Endothelial cell of umbilical vein (primary cell): Measurements from ENCODE around the gene PKHD1. TPM values are rescaled to one million over a fixed set of nuclear protein-coding genes. Genes with fewer than 3 reads are reported as not detected.

ENCODE experiments used
- BruUV-seq: library from RNA; stranded (reverse); fragments of 400-500 nt; replicated peaks from 2 replicates; lab custom pipeline; 2021; lab: Mats Ljungman, UMichigan
- CTCF ChIA-PET: fragments of 300-600, 350-600 bp; sonication (Branson Sonifier 250); formaldehyde crosslinking; loops from one replicate; lab custom pipeline; 2021; ENCODE audit warnings: antibody characterized with exemption, inconsistent platforms; lab: Charles Lee
- POLR2A ChIA-PET: fragments of 300-600, 350-600 bp; sonication (Branson Sonifier 250); formaldehyde crosslinking; loops from one replicate; lab custom pipeline; 2021; ENCODE audit warnings: antibody characterized with exemption, inconsistent platforms; lab: Charles Lee
- DNase-seq: peaks from one replicate; pipeline ENCODE4 v3.0.0-alpha.2; 2011; ENCODE audit warnings: low read depth, low spot score
- FAIRE-seq: peaks from 2 replicates; lab custom pipeline; 2011; peaks lifted over from hg19 to GRCh38; lab: Jason Lieb, UNC
- H2AFZ ChIP-seq: 2 replicates; pipeline ENCODE4 v1.6.0; 2012; ENCODE audit warnings: low read depth, low read length, control low read depth, inconsistent platforms
- H3K27ac ChIP-seq: 2 replicates; pipeline ENCODE4 v1.5.1; 2011; ENCODE audit warnings: low read depth, mild to moderate bottlenecking, control low read depth, low read length, moderate library complexity; ENCODE audit not compliant: insufficient read depth
- H3K27me3 ChIP-seq, 2 experiments: 2 replicates each; pipeline versions ENCODE4 v1.6.0 to v1.6.1; 2011; ENCODE audit warnings: low read length in 2 of 2, mixed read lengths in 1 of 2; ENCODE audit not compliant: control insufficient read depth in 2 of 2, insufficient read depth in 2 of 2
- H3K36me3 ChIP-seq, 2 experiments: 2 replicates in 1 of 2; 3 replicates in 1 of 2; pipeline ENCODE4 v1.5.1; 2011; ENCODE audit warnings: low read length in 2 of 2, mild to moderate bottlenecking in 1 of 2, moderate library complexity in 1 of 2; ENCODE audit not compliant: control insufficient read depth in 2 of 2, insufficient read depth in 2 of 2; ENCODE audit errors: extremely low read depth in 1 of 2
- H3K4me1 ChIP-seq: 3 replicates; pipeline ENCODE4 v1.5.1; 2011; ENCODE audit warnings: mild to moderate bottlenecking, low read length; ENCODE audit not compliant: control insufficient read depth, insufficient read depth; ENCODE audit errors: extremely low read depth
- H3K4me2 ChIP-seq: 2 replicates; pipeline ENCODE4 v1.6.1; 2011; ENCODE audit warnings: low read length, control low read depth, mixed read lengths; ENCODE audit not compliant: insufficient read depth
- H3K4me3 ChIP-seq, 3 experiments: fragments of 200-600 bp in 1 of 3; sonication (generic), shearing (Covaris generic) in 1 of 3; replicated peaks in 1 of 3; 2 replicates each; pipeline ENCODE4 v1.5.1; 2011 to 2016; ENCODE audit warnings: control low read depth in 3 of 3, low read length in 3 of 3, mild to moderate bottlenecking in 2 of 3, inconsistent platforms in 1 of 3, low read depth in 1 of 3, moderate library complexity in 1 of 3; ENCODE audit not compliant: insufficient read depth in 1 of 3
- H3K79me2 ChIP-seq: 2 replicates; pipeline ENCODE4 v1.6.0; 2012; ENCODE audit warnings: low read length, inconsistent platforms; ENCODE audit not compliant: control insufficient read depth, insufficient read depth
- H3K9ac ChIP-seq: replicated peaks from 2 replicates; pipeline ENCODE3; 2011; ENCODE audit warnings: low read length, control low read depth; ENCODE audit not compliant: insufficient read depth; ENCODE audit errors: extremely low read depth
- H3K9me1 ChIP-seq: replicated peaks from 3 replicates; pipeline ENCODE4 v1.6.0; 2011; ENCODE audit warnings: mild to moderate bottlenecking, low read length; ENCODE audit not compliant: control insufficient read depth, insufficient read depth; ENCODE audit errors: extremely low read depth
- H3K9me3 ChIP-seq: replicated peaks from 2 replicates; pipeline ENCODE4 v1.5.1; 2012; ENCODE audit warnings: low read length, inconsistent platforms; ENCODE audit not compliant: control insufficient read depth, insufficient read depth
- H4K20me1 ChIP-seq: replicated peaks from 2 replicates; pipeline ENCODE3; 2011; ENCODE audit warnings: mild to moderate bottlenecking, low read length; ENCODE audit not compliant: control insufficient read depth, insufficient read depth; ENCODE audit errors: extremely low read depth
- GATA2 ChIP-seq: IDR thresholded peaks from 2 replicates; pipeline ENCODE4 v1.7.0; 2011; ENCODE audit warnings: low read depth, mild to moderate bottlenecking, moderate library complexity, mixed read lengths, low read length; ENCODE audit not compliant: insufficient read length, insufficient read depth
- JUN ChIP-seq: IDR thresholded peaks from 2 replicates; pipeline ENCODE4 v1.6.1; 2011; ENCODE audit warnings: borderline replicate concordance, low read depth; ENCODE audit not compliant: insufficient read length, insufficient read depth
- MAX ChIP-seq: IDR thresholded peaks from 2 replicates; pipeline ENCODE4 v1.6.1; 2011; ENCODE audit not compliant: insufficient read depth, insufficient read length
- MYC ChIP-seq: IDR thresholded peaks from one replicate; pipeline ENCODE4 v1.6.1; 2011; ENCODE audit warnings: mild to moderate bottlenecking, low read depth, low read length
- POLR2AphosphoS5 ChIP-seq: IDR thresholded peaks from 2 replicates; pipeline ENCODE4 v1.6.1; 2012; ENCODE audit warnings: low read depth, mild to moderate bottlenecking, control low read depth, low read length, moderate library complexity; ENCODE audit not compliant: insufficient read depth
- dilution Hi-C: fragments of 300-500 bp; cut with MboI; formaldehyde crosslinking; loops from one replicate; pipeline ENCODE4 v1.15.0; 2019; ENCODE audit warnings: low sequenced_read_pairs; ENCODE audit not compliant: extremely low pct_ligation_motif_present
- intact Hi-C: fragments of 100-400 bp; cut with micrococcal nuclease; formaldehyde crosslinking; loops from one replicate; pipeline ENCODE4 v1.10.0; 2022
- polyA plus RNA-seq, 4 experiments: library from polyadenylated mRNA; depleted of rRNA in 3 of 4; stranded (reverse) in 3 of 4; unstranded in 1 of 4; fragments of >200 nt; gene quantifications; 2 replicates each; pipeline versions ENCODE4 v1.2.1 to v1.2.3, GENCODE V29; 2011 to 2012; ENCODE audit warnings: missing spikeins in 1 of 4
- total RNA-seq: library from RNA; stranded (reverse); gene quantifications from 2 replicates; pipeline ENCODE4 v1.2.3, GENCODE V29; 2021

PKHD1 gene
- total and polyA plus RNA-seq, 2 donors (not counting 3 experiments of a cell fraction or from before 2014, with no cell fraction given): not detected

GRCh38 chr6:51648774-51649173 lies 438.6 kb downstream of the PKHD1 start:
- no peak overlapping the region for H3K9ac ChIP-seq
- no peak overlapping the region for H3K27ac ChIP-seq
- DNase-seq (no peak), FAIRE-seq (no peak)
- ChIA-PET POLR2A (no interaction called here), CTCF (no interaction called here)
- no peaks in the 10 kb centered on the region for H4K20me1 ChIP-seq
- TF ChIP-seq JUN: no peak
- no peak for TF ChIP-seq MAX
- intact Hi-C loops: no loop called here
- no peaks in the 10 kb centered on the region for H3K36me3 ChIP-seq
- H3K4me1 ChIP-seq: no peaks in the 10 kb centered on the region
- BruUV-seq: no TSS peak
- H3K9me1 ChIP-seq: no peaks in the 10 kb centered on the region
- dilution Hi-C loops: no loop called here
- peaks cover 3% of the 10 kb centered on the region for H3K9me3 ChIP-seq
- no peak overlapping the region for H3K4me2 ChIP-seq
- no peak overlapping the region for H3K4me3 ChIP-seq
- H3K27me3 ChIP-seq: no peaks in the 10 kb centered on the region
- H3K79me2 ChIP-seq: no peaks in the 10 kb centered on the region
- H2AFZ ChIP-seq: no peak overlapping the region

- intact Hi-C loops (no loop called here), dilution Hi-C loops (no loop called here)
- H3K79me2 ChIP-seq: no peaks in the 10 kb centered on the region
- no peaks in the 10 kb centered on the region for H3K4me1 ChIP-seq
- H3K4me2 ChIP-seq: no peak overlapping the region
- no peaks in the 10 kb centered on the region for H3K36me3 ChIP-seq
- DNase-seq (no peak), FAIRE-seq (no peak)
- no peak overlapping the region for H3K27ac ChIP-seq
- ChIA-PET CTCF (no interaction called here), POLR2A (no interaction called here)
- H2AFZ ChIP-seq: no peak overlapping the region
- no peak overlapping the region for H3K4me3 ChIP-seq
- no peaks in the 10 kb centered on the region for H3K27me3 ChIP-seq
- no peak overlapping the region for H3K9ac ChIP-seq
- H4K20me1 ChIP-seq: no peaks in the 10 kb centered on the region
- H3K9me1 ChIP-seq: no peaks in the 10 kb centered on the region
- no TSS peak for BruUV-seq
- TF ChIP-seq MYC (no peak), MAX (no peak), POLR2AphosphoS5 (no peak), GATA2 (no peak)
- peaks cover 3% of the 10 kb centered on the region for H3K9me3 ChIP-seq
Observed at GRCh38 chr6:51648236-51648635, 439.2 kb downstream of the PKHD1 start.
